ENCODE results near the gene NKAIN1. TPM values are rescaled to one million over a fixed set of nuclear protein-coding genes. Genes with fewer than 3 reads are reported as not detected.
A peak's percentile ranks its signal among the peaks of the same experiment; 100 is the strongest.

NKAIN1 gene
- total and polyA plus RNA-seq, 2 experiments from 2014 or later, result 14.7 to 56.7 TPM

GRCh38 chr1:31155216-31155806 is 84.4 kb downstream of the NKAIN1 start:
- Histone ChIP-seq H3K79me2 (replicated peaks; ENCODE audit: insufficient read depth) (no peaks in the 10 kb centered on the region), H2AFZ (peak overlapping the region; percentile 86; the same call in 1 of the 2 replicates), H3K4me3 (peak overlapping the region; percentile 74), H3F3A (replicated peaks; ENCODE audit: low read depth) (peaks cover 5% of the 10 kb centered on the region; the same call in 1 of the 2 replicates), H3K4me2 (peak overlapping the region; percentile 87), H3K9me2 (ENCODE audit: insufficient read depth) (no peaks in the 10 kb centered on the region), H4K20me1 (replicated peaks; ENCODE audit: insufficient read depth) (no peaks in the 10 kb centered on the region), H3K27me3 (ENCODE audit: insufficient read depth) (no peaks in the 10 kb centered on the region), H3K36me3 (ENCODE audit: insufficient read depth) (no peaks in the 10 kb centered on the region), H3K4me1 (ENCODE audit: insufficient read depth) (peaks cover 5% of the 10 kb centered on the region), H3K27ac (ENCODE audit: low read depth) (peak overlapping the region; percentile 93)
- DNase-seq (ENCODE audit: low spot score), result peak; percentile 87
- Mint-ChIP-seq H3K27ac (peak overlapping the region; percentile 97), H3K9me3 (peaks cover 10% of the 10 kb centered on the region; the same call in 2 of the 3 replicates), H3K27me3 (ENCODE audit: insufficient read depth, low read depth, poor library complexity) (peaks cover 15% of the 10 kb centered on the region), H3K4me3 (peak overlapping the region; percentile 90), H3K36me3 (ENCODE audit: low read depth) (peaks cover 17% of the 10 kb centered on the region; the same call in 1 of the 3 replicates), H3K4me1 (peaks cover 13% of the 10 kb centered on the region)
- TF ChIP-seq STAT1 (IDR thresholded peaks at IDR 0.05; ENCODE audit: unreplicated experiment), result no peak
- 0 out of 2 replicates have a peak, but pooled peaks have one; percentile 9 for TF ChIP-seq CREB1 (CRISPR knock-in tag; IDR thresholded peaks at IDR 0.05; ENCODE audit: low read depth)
- ATAC-seq, result peak; percentile 87

GRCh38 chr1:31154632-31155215 is 85.0 kb downstream of the NKAIN1 start:
- peak overlapping the region; percentile 87 for H3K4me2 ChIP-seq
- peaks cover 15% of the 10 kb centered on the region for H3K27me3 Mint-ChIP-seq (ENCODE audit: insufficient read depth, low read depth, poor library complexity)
- H3K4me1 ChIP-seq (ENCODE audit: insufficient read depth), result peaks cover 5% of the 10 kb centered on the region
- peaks cover 10% of the 10 kb centered on the region; the same call in 2 of the 3 replicates for H3K9me3 Mint-ChIP-seq
- no peak overlapping the region for H2AFZ ChIP-seq
- H4K20me1 ChIP-seq (replicated peaks; ENCODE audit: insufficient read depth), result no peaks in the 10 kb centered on the region
- peak; percentile 94 for DNase-seq (ENCODE audit: low spot score)
- peak overlapping the region; percentile 74 for H3K4me3 ChIP-seq
- H3K36me3 Mint-ChIP-seq (ENCODE audit: low read depth), result peaks cover 17% of the 10 kb centered on the region; the same call in 1 of the 3 replicates
- TF ChIP-seq, protein P1, sequence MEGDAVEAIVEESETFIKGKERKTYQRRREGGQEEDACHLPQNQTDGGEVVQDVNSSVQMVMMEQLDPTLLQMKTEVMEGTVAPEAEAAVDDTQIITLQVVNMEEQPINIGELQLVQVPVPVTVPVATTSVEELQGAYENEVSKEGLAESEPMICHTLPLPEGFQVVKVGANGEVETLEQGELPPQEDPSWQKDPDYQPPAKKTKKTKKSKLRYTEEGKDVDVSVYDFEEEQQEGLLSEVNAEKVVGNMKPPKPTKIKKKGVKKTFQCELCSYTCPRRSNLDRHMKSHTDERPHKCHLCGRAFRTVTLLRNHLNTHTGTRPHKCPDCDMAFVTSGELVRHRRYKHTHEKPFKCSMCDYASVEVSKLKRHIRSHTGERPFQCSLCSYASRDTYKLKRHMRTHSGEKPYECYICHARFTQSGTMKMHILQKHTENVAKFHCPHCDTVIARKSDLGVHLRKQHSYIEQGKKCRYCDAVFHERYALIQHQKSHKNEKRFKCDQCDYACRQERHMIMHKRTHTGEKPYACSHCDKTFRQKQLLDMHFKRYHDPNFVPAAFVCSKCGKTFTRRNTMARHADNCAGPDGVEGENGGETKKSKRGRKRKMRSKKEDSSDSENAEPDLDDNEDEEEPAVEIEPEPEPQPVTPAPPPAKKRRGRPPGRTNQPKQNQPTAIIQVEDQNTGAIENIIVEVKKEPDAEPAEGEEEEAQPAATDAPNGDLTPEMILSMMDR (conservative IDR thresholded peaks at IDR 0.05; ENCODE audit: low read depth in 2 of 2), result no peak
- peak; percentile 62 for TF ChIP-seq POLR2AphosphoS5 (IDR thresholded peaks at IDR 0.05; ENCODE audit: low read depth)
- TF ChIP-seq, protein P2, sequence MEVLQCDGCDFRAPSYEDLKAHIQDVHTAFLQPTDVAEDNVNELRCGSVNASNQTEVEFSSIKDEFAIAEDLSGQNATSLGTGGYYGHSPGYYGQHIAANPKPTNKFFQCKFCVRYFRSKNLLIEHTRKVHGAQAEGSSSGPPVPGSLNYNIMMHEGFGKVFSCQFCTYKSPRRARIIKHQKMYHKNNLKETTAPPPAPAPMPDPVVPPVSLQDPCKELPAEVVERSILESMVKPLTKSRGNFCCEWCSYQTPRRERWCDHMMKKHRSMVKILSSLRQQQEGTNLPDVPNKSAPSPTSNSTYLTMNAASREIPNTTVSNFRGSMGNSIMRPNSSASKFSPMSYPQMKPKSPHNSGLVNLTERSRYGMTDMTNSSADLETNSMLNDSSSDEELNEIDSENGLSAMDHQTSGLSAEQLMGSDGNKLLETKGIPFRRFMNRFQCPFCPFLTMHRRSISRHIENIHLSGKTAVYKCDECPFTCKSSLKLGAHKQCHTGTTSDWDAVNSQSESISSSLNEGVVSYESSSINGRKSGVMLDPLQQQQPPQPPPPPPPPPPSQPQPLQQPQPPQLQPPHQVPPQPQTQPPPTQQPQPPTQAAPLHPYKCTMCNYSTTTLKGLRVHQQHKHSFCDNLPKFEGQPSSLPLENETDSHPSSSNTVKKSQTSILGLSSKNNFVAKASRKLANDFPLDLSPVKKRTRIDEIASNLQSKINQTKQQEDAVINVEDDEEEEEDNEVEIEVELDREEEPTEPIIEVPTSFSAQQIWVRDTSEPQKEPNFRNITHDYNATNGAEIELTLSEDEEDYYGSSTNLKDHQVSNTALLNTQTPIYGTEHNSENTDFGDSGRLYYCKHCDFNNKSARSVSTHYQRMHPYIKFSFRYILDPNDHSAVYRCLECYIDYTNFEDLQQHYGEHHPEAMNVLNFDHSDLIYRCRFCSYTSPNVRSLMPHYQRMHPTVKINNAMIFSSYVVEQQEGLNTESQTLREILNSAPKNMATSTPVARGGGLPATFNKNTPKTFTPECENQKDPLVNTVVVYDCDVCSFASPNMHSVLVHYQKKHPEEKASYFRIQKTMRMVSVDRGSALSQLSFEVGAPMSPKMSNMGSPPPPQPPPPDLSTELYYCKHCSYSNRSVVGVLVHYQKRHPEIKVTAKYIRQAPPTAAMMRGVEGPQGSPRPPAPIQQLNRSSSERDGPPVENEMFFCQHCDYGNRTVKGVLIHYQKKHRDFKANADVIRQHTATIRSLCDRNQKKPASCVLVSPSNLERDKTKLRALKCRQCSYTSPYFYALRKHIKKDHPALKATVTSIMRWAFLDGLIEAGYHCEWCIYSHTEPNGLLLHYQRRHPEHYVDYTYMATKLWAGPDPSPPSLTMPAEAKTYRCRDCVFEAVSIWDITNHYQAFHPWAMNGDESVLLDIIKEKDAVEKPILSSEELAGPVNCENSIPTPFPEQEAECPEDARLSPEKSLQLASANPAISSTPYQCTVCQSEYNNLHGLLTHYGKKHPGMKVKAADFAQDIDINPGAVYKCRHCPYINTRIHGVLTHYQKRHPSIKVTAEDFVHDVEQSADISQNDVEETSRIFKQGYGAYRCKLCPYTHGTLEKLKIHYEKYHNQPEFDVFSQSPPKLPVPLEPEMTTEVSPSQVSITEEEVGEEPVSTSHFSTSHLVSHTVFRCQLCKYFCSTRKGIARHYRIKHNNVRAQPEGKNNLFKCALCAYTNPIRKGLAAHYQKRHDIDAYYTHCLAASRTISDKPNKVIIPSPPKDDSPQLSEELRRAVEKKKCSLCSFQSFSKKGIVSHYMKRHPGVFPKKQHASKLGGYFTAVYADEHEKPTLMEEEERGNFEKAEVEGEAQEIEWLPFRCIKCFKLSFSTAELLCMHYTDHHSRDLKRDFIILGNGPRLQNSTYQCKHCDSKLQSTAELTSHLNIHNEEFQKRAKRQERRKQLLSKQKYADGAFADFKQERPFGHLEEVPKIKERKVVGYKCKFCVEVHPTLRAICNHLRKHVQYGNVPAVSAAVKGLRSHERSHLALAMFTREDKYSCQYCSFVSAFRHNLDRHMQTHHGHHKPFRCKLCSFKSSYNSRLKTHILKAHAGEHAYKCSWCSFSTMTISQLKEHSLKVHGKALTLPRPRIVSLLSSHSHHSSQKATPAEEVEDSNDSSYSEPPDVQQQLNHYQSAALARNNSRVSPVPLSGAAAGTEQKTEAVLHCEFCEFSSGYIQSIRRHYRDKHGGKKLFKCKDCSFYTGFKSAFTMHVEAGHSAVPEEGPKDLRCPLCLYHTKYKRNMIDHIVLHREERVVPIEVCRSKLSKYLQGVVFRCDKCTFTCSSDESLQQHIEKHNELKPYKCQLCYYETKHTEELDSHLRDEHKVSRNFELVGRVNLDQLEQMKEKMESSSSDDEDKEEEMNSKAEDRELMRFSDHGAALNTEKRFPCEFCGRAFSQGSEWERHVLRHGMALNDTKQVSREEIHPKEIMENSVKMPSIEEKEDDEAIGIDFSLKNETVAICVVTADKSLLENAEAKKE (CRISPR knock-in tag; IDR thresholded peaks at IDR 0.05), result peak; percentile 76
- no peaks in the 10 kb centered on the region for H3K36me3 ChIP-seq (ENCODE audit: insufficient read depth)
- H3K27ac Mint-ChIP-seq, result peak overlapping the region; percentile 96
- peak overlapping the region; percentile 90 for H3K4me3 Mint-ChIP-seq
- H3K4me1 Mint-ChIP-seq, result peaks cover 13% of the 10 kb centered on the region
- H3F3A ChIP-seq (replicated peaks; ENCODE audit: low read depth), result peaks cover 5% of the 10 kb centered on the region; the same call in 1 of the 2 replicates
- peak; percentile 81 for ATAC-seq
- H3K79me2 ChIP-seq (replicated peaks; ENCODE audit: insufficient read depth), result no peaks in the 10 kb centered on the region
- H3K27me3 ChIP-seq (ENCODE audit: insufficient read depth), result no peaks in the 10 kb centered on the region
- no peaks in the 10 kb centered on the region for H3K9me2 ChIP-seq (ENCODE audit: insufficient read depth)
- H3K27ac ChIP-seq (ENCODE audit: low read depth), result peak overlapping the region; percentile 93

Data from GM23338 (cell line).